Stimulated activated CD8-positive, alpha-beta memory T cell treated with anti-CD3 and anti-CD28 coated beads, Interleukin-7, amount 100 ng/mL, for 1 hour (primary cell): ENCODE data around the gene LEMD2.

Experiments
- DNase-seq, 2 donors: peaks; one replicate each; pipeline ENCODE4 v3.0.0-alpha.2; 2020; ENCODE audit warnings: low read depth in 2 of 2

LEMD2 gene

DNA sequence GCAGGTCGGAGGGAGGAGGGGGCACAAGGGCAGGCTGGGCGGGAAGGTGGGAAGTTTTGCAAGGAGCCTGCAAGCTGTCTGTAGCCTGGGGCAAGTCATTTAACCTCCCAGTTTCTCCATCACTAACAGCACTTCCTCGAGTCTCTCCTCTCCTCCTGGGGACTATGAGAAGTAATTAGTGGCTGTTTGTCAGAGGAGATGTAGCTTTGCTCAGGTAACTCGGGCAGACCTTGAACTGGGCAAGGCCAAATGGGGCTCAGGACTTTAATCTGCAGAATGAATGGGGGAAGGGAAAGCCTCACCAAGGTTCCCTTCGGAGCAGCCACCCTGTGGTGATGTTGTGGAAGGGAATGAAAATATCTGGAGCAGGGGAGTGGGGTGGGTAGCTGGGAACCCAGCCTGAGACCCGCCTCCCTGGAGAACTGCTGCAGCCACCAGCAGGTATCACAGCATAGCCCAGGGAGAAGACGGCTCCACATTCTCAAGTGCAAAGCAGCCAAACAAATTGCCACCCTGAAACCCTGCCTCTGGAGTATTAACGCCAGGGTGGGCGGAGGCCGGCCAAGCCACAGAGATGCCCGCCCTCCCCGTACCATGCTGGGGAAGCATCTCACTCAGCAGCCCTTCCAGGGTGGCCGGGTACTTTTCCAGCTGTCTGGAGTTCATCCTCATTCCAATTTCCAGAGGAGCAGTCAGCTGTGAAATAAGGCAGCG, 6.1 kb upstream of the LEMD2 start:
- no peak for DNase-seq

DNA sequence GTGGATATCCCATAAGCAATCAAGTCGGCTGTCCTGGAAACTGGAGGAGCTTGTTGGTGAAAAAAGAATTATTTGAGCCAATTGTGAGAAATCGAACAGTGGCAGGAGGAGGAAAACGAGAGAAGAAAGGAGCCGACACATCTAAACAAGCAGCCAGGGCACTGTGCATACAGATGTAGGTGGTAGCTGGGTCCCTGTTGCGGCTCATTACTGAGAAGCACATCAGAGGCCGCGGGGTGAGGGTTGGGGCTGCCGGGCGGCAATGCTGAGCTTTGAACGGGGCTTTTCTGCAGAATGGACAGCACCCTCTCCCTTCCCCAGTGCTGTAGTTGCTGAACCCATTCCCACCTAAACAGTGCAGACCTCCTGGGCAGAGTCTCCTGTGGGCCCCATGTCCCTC, 4.1 kb upstream of the LEMD2 start:
- no peak for DNase-seq

DNA sequence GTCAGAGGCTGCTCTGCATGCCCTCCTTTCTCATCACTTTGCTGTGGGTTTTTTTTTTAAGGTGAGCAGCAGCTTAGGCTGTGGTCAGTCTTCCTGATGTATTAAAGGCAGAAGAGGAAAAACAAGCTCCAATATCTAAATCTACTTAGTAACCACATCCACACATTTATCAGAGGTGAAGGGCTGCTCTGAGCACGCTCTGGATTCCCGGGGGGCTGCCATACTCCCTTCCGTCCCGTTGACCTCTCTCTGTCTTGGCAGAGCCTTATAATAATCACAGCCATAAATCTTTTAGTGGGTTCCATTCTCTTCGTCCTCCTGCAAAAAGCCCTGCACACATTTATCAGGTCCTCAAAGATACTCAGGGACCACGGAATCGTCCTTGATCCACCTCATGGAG, 2.7 kb upstream of the LEMD2 start:
- DNase-seq = no peak

DNA sequence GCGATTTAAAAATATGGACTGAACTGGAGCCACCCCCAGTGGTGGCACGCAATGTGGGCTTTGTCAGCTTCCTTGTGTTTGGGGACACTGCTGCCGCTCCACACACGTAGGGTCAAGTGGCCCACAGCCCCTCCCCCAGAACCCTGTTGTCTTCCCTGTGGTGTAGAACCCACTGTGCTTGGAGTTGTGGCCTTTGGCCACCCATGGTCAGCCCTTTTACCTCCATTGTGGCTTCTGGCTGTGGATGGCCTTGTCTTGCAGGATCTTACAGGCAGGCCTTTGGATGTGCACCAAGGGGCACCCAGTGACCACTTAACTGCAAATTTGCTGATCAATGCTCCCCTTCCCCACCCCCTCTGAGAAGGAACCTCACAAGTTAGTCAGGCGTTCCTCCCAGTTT, 2.0 kb upstream of the LEMD2 start:
- DNase-seq = no peak

DNA sequence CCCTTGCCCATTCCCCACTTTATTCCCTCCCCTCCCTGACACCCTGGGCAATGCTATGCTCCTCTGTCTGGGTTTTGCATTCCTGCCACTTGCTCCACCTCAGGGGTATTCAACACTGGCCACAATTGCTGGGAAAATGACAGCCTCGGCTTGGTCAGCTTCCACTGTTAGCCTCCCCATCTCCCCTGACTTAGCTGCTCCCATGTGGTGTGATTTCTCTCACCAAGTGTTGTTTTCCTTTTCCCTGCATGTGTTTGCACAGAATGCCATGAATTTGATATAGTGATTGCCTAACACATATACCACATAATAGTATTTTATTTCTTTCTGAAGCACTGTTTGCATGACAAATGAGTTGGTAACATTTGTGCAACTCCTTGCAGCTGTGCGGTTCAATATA, 1.4 kb upstream of the LEMD2 start:
- no peak for DNase-seq

DNA sequence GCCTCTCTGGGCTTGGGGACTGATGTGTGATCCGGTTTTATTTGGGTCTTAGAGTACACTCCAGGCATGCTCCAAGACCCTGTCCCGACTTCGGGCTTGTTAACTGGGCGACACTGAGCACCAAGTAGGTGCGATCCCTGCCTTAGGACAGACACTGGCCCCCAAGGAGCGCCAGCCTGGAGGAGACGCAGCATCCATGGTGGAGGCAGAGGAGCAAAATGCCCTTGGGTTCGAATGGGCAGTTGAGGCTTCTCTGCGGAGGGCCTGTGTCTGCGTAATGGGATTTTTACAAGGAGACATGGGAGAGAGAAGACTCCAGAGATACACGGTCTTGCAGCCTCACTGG, 593 bp upstream of the LEMD2 start:
- DNase-seq = no peak

DNA sequence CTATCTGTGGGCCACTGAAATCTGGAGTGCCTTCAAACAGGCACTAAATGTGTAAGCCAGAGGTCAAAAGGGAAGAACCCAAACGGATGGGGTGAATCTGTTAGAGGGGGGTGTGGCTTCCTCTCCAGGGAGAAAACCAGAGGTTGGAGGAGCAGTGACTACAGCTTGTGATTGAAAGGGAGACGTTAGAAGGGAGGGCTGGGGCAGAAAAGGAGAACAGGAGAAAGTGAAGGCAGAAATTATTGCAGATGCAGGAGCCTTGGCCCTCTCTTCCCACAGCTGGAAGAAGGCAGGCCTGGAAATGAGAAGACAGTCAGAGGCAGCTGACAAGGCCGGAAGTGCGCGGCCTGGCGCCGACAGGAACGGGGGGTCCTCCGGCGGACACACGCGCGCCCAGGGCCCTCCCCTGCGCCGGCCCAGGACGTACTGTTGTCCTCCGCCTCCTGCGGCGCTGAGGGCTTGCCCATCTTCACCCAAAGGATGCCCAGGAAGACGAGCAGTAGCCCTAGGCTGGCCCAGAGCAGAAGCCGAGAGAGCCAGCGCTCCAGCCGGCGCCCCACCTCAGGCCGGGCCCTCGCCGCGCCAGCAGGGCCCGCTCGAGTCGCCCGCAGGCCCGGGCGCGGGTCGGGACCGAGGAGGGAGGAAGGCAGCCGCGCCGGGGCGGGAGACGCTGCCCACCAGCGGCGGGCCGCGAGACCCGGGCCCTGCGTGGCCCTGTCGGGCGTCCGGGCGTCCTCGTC, 806 bp downstream of the LEMD2 start:
- peak; percentile 13 to 29 for DNase-seq

DNA sequence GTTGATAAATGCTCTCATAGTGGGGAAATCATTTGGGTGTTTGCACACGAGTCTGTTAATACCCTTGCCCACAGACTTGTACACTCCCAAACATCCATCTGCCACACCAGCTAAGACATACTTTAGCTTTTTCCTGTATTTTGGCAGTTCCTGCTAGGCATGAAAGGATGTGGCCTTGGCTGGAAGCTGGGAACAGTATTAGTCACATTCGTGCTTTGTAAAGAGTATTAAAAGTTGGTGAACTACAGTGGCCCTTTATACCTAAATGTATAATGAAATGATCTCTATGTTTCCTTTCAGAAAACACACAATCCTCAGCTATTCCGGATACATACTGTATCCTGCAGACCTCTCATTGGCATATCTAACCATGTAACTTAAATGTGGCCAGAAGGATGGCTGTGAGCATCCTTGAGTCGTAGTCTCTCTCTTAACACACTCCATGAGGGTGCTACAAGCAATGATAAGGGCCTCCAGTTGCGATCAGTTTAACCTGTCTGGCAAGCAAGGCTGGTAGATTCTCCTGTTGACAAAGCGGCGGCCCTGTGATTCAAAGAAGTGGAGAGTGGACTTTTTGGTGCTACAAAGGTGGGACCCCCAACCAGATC, 1.5 kb downstream of the LEMD2 start:
- no peak for DNase-seq

DNA sequence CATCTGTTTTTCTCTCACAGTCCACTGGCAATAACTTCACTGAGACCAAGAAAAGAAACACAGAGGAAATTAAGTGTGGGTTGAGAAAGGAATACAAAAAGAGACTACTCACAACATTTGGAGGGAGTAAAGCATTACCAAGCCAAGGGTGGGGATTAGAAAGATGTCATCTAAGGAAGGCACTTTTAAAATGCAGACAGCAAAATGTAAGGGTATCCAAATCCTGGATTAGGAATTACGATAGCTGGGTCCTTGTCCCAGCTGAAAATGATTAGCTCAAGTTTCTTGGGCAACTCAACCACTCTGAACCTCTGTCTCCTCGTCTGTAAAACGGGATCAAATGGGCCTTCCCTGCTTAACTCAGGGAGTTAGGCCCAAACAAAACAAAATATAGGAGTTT, 2.2 kb downstream of the LEMD2 start:
- no peak for DNase-seq

DNA sequence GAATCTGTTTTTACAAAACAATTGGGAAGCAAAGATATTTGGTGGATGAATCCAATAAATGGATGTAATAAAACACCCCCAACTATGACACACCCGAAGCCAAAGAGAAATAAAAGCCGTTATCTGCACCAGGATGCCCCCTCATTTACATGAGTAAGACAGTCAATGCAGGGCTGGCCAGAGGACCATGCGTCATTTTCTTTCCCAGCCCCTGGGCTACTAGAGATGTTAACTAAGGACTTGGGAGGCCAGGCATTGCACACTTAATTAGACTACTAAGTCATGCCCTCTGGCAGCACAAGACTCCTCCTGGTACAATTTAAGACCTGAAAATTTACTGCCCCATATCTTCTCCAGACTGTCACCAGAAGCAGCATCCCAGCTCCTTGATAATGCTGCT, 3.2 kb downstream of the LEMD2 start:
- DNase-seq = no peak

DNA sequence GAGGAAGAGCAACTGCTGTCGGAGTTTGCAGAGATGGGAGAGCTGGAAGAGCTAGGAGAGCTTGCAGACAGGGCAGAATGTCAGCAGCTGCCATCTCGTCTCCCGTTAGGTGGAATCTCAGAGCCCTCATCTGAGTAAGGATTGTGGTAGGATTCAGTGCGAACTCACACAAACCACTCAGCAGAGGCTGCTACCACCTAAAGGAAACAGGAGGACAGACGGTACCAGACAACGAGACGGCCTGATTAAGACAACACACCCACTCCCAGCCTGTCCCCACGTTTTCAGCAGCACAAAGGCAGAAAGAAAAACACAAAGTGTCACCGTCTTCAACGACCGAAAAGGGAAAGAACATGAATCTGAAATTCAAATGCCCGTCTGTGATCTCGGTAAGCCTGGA, 4.1 kb downstream of the LEMD2 start:
- no peak for DNase-seq

DNA sequence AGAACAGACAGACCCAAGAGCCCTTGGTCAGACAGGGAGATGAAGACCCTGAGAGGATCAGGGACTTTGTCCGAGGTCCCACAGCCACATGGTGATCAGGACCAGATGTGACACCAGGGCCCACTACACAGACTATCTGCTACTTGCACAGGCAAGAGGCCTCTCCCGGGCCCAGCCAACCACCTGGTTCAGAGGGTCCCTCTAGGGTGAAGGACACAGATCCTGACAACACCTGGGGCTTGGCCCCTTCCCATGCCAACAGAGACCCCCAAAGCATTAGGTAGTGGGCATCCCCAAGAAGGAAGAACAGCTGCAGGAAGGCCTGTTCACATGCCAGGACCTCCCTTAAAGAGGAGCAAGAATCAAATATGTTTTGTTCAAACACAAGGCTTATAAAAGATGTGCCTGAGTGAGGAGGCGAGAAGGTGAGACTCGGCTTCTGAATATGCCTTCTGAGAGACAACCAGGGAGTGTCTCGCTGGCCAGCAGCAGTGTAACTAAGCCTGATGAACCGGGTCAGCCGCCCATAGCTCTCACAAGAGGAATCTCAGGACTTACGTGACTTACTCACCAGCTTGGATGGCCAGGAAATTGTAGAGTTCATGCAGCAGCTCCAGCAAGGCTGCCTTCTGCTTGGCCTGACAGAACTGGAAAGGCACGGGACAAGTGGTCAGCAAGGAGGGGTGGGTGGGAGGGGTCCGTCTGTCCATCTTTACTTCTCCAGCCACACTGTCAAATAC, 5.0 kb downstream of the LEMD2 start:
- DNase-seq = no peak

DNA sequence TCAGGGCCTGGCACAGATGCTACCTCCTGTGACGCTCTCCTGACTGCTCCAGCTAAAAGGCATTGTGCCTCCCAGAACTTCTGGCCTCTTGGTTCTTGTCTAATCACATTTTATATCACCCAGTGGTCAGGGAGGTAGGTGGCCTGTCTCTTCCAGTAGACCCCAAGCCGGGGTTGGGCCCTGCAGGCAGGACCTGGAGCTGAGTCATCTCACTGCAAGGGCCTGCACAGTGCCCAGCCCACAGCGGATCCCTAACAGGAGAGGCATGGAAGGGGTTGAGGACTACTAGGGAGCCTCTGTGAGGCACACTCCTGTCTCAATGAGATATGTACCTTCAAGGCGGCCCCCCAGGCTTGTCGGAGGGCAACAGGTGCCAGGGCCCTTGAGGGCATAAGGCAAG, 6.4 kb downstream of the LEMD2 start:
- no peak for DNase-seq

DNA sequence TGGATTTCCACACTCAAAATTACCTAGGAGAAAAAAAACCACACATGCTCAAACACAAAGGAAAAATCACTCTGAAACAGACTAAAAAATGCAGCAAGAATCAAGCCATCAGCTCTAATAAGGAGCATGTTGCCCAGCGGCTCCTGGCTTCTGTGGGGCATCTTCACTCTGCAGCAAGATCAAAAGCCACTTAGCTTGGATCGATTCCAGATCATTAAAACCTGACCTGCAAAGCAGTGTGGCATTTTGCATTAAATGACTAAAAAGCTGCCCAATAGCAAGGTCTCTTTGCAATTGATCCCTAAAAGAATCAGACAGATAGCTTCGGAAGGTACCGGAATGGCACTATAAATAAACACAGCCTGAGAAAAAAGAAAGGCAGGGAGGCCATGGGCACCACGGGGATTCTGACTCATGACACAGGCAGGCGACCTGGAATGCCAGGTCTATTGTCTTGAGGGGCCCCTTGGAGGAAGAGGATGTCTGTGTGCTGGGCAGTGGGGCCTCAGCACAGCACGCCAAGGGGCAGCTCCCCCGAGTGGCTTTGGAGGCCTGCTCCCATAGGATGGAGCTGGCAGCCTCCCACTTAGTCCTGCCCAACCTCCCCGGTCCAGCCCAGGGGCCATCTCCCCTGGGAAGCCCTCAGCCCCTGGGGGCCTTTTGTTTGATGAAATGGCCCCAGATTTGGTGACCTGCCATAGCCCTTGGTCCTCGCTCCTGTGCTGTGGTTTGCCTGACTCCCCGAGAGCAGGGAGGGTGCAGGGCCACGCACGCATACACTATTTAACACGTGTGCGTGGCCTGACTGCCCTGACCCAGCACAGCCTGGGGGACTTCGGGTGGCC, 7.6 kb downstream of the LEMD2 start:
- DNase-seq = no peak

DNA sequence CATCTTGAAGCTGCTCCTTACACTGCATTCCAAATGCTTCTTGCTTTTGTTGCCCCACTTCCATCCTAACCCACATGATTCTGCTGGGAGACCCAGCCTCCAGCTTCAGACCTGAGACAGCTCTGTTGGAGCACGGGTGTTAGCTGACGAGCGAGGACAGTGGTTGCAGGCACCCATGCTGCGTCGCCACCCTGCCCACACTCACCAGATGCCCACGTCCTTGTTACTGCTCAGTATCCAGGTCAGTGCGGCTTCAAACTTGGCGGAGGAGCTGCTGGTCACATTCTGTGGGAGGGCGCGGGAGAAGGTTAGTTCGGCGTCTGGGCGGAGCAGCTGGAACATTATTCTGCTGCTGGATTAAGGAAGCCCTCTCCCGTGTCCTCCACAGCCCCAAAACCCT, 9.0 kb downstream of the LEMD2 start:
- no peak for DNase-seq

DNA sequence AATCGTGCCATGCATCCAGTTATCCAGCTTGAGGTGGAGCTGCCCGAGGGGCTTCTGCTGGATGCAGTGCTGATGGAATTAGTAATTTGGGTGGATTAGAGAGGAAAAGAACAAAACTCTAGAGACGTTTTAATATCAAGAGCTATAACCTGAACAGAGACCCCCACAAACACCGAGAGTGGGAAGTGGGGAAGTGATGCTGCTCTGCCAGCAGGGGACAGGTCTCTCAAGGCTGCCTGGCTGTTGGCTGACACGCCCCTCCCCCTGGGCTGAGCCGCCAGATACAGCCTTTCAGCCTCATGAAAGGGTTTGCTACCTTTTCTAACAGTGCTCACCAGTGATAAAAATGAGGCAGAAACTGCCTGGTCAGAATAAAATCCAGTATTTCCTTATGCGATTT, 9.6 kb downstream of the LEMD2 start:
- DNase-seq = no peak

DNA sequence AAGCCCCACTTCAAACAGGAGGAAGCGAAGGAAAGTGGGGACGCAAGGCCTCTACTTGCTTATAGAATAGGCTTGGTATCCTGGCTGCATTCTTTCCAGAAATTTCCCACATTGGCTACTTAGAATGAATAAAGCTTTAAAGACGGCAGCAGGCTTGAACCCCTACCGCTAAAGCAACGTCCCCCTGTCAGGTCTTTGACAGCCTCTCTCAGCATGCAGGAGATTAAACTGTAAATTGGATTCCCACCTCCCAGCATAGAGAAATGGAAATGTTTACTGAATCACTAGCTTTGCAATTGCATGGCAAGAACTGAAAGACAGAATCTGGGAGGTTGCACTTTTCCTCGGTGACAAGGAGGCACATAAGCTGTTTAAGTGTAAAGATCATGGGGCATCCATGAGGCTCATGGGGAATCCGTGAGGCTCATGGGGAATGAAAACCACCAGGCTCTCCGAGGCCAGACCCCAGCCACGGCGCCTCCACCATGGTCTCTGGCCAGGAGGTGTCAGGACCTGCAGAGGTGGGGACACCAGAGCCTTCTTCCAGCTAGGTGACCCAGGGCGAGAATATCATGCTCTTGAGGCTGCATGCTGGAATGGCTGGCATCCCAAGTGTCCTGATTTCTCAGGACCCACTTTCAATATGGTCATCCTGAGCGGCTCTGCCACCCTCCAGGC, 10.3 kb downstream of the LEMD2 start:
- DNase-seq = no peak

DNA sequence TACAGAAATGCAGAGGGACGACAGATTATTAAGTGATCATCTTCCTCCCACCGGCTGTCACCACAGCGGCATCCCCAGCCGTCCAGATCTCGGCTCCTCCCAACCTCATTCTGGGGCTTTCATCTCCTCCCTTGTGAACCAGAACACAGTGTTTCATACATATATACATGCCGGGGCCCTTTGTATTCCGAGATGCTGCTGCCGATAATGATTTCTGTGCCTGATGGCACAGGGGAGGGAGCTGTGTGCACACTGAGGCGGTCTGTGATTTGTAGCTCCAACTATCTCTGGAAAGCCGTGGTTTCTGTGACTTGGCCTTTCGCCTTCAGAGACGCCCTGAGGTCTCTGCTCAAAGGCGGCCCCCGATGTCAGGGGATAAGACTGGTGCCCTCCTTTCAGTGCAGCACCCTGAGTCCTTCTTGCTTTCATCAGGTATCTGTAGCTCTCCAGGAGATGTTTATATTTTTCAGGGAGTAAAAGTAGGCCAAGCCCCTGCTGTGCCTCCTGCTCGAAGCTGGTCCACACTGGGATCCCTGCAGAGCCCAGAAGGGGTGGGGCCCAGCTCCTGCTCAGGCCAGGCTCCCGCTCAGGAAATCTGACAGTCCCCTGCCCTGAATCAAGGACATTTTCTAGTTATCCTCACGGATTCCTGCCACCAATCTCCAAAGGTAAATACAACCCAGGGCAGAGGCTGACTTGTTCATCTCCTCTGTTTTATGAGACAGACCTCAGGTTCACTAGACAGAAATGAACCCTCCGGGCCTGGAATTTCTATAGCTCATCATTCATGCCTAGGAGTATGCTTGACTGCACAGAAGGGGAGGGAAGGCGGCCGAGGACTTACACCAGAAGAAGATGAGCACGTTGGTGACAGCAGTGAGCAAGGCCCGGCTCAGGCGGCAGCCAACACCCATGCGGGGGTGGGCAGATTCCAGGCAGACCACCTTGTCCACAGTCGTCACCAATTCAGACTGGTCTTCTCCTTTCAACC, 11.2 kb downstream of the LEMD2 start:
- no peak for DNase-seq

DNA sequence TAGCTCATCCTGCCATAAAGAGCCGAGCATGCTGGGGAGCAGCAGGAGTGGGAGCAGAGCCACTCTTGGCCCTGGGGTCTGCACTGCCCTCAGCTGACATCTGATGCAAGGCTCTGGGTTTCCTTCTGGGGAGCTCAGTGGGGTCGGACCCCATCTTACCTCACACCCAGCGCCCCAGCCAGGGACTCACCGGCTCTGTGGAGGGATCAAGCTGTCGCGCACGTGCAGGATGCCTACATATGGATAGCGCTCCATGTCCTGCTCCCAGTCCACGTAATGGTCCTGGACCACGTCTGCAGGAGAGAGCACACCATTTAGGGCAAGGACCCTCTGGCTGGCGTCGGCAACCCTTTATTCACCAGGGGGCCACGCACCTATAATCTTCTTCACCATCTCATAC, 12.2 kb downstream of the LEMD2 start:
- DNase-seq = no peak

DNA sequence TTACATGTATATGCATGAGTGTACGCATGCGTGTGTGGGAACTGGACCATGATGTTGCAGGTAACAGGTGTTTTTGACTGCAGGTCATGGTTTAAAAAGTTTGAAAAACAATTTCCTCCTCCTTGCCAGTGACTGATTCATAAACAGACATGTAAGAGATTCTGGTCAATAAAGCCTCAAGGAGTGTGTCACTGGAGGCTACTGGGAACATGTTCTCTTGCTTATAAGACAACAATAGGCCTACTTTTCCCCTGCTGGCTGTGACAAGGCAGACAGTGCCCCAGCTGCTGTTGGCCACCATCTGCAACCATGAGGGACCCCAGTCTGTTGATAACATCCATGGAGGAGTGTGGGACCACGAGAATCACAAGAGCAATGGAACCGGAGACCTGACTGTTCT, 12.7 kb downstream of the LEMD2 start:
- DNase-seq = no peak
